HepG2 (cell line): ENCODE measurements around the gene IDNK. TPM values are rescaled to one million over a fixed set of nuclear protein-coding genes. Genes with fewer than 3 reads are reported as not detected.

ENCODE experiments used
- ATF1 ChIP-seq: IDR thresholded peaks from 2 replicates; pipeline ENCODE4 v1.6.1; 2016; ENCODE audit warnings: mild to moderate bottlenecking, control low read depth
- DMAP1 ChIP-seq: IDR thresholded peaks from 2 replicates; pipeline ENCODE4 v1.6.1; 2016
- JARID2 ChIP-seq: sonication (generic); formaldehyde crosslinking; IDR thresholded peaks from 2 replicates; pipeline ENCODE4 v1.8.1; 2023; ENCODE audit warnings: missing genetic modification reagents, inconsistent platforms; ENCODE audit not compliant: insufficient replicate concordance
- KLF12 ChIP-seq: sonication (generic); formaldehyde crosslinking; IDR thresholded peaks from 2 replicates; pipeline ENCODE4 v1.4.0; 2020; ENCODE audit warnings: missing genetic modification reagents, borderline replicate concordance
- POLR2A ChIP-seq, 2 experiments: IDR thresholded peaks; 2 replicates each; pipeline ENCODE4 v1.6.1; 2011; ENCODE audit warnings: low read depth in 2 of 2, low read length in 2 of 2, mild to moderate bottlenecking in 1 of 2, moderate library complexity in 1 of 2; ENCODE audit not compliant: insufficient read depth in 1 of 2
- SUZ12 ChIP-seq: fragments of 150-350 bp; IDR thresholded peaks from 2 replicates; pipeline ENCODE4 v1.6.1; 2014; ENCODE audit warnings: low read depth, low read length
- ZBTB38 ChIP-seq: sonication (generic); formaldehyde crosslinking; IDR thresholded peaks from 2 replicates; pipeline ENCODE4 v1.5.1; 2020; ENCODE audit warnings: mild to moderate bottlenecking, missing genetic modification reagents
- ZBTB7A ChIP-seq: sonication (generic); formaldehyde crosslinking; IDR thresholded peaks from 2 replicates; pipeline ENCODE4 v1.8.0; 2022; ENCODE audit warnings: mild to moderate bottlenecking, missing genetic modification reagents
- ZNF614 ChIP-seq: IDR thresholded peaks from 2 replicates; pipeline ENCODE4 v1.6.1; 2018; ENCODE audit warnings: missing biosample characterization, missing genetic modification reagents, inconsistent platforms, borderline replicate concordance
- polyA plus RNA-seq, 8 experiments: library from polyadenylated mRNA; depleted of rRNA in 3 of 8; stranded (reverse) in 7 of 8; unstranded in 1 of 8; fragments of >200 nt; fragmentation: Illumina TruSeq in 4 of 8; extraction: Trizol in 4 of 8; gene quantifications; 2 replicates each; pipeline versions ENCODE4 v1.2.1 to v1.2.3, GENCODE V29; 2011 to 2016; ENCODE audit warnings: low read depth in 4 of 8, missing spikeins in 1 of 8, mixed read lengths in 1 of 8; ENCODE audit not compliant: insufficient read depth in 1 of 8
- total RNA-seq, 5 experiments: library from RNA; depleted of rRNA; stranded (reverse); fragments of >200 nt; fragmentation: Illumina TruSeq; extraction: Trizol; gene quantifications; 2 replicates each; pipeline ENCODE4 v1.2.3, GENCODE V29; 2016; ENCODE audit warnings: low read depth in 1 of 5
- TF ChIP-seq, protein P1 (sequence below), 2 experiments: IDR thresholded peaks; 2 replicates each; pipeline ENCODE4 v1.6.1; 2011 to 2012; ENCODE audit warnings: low read length in 2 of 2, borderline replicate concordance in 1 of 2, low read depth in 1 of 2, mild to moderate bottlenecking in 1 of 2, moderate library complexity in 1 of 2
- TF ChIP-seq, protein P2 (sequence below): sonication (generic); formaldehyde crosslinking; IDR thresholded peaks from 2 replicates; pipeline ENCODE4 v1.4.0; 2020; ENCODE audit warnings: low read depth, mild to moderate bottlenecking, missing genetic modification reagents
- TF ChIP-seq, protein P3 (sequence below): sonication (generic); formaldehyde crosslinking; IDR thresholded peaks from 2 replicates; pipeline ENCODE4 v1.4.0; 2020; ENCODE audit warnings: missing genetic modification reagents, borderline replicate concordance
- TF ChIP-seq, protein P4 (sequence below): sonication (generic); formaldehyde crosslinking; conservative IDR thresholded peaks from 2 replicates; pipeline ENCODE4 v1.4.0; 2020; ENCODE audit warnings: missing genetic modification reagents
- TF ChIP-seq, protein P5 (sequence below): sonication (generic); formaldehyde crosslinking; conservative IDR thresholded peaks from 2 replicates; pipeline ENCODE4 v1.5.0; 2020; ENCODE audit warnings: missing genetic modification reagents
- TF ChIP-seq, protein P6 (sequence below): sonication (generic); formaldehyde crosslinking; IDR thresholded peaks from 2 replicates; pipeline ENCODE4 v1.9.0; 2021; ENCODE audit warnings: missing genetic modification reagents, mild to moderate bottlenecking, borderline replicate concordance
- TF ChIP-seq, protein P7 (sequence below): sonication (generic); formaldehyde crosslinking; IDR thresholded peaks from 2 replicates; pipeline ENCODE4 v1.4.0; 2020; ENCODE audit warnings: mild to moderate bottlenecking, missing genetic modification reagents

Gene IDNK
- total and polyA plus RNA-seq, 2 of the 13 experiments (the other 11 are each of a cell fraction or from before 2014, with no cell fraction given), result 3.1 to 4.8 TPM

DNA sequence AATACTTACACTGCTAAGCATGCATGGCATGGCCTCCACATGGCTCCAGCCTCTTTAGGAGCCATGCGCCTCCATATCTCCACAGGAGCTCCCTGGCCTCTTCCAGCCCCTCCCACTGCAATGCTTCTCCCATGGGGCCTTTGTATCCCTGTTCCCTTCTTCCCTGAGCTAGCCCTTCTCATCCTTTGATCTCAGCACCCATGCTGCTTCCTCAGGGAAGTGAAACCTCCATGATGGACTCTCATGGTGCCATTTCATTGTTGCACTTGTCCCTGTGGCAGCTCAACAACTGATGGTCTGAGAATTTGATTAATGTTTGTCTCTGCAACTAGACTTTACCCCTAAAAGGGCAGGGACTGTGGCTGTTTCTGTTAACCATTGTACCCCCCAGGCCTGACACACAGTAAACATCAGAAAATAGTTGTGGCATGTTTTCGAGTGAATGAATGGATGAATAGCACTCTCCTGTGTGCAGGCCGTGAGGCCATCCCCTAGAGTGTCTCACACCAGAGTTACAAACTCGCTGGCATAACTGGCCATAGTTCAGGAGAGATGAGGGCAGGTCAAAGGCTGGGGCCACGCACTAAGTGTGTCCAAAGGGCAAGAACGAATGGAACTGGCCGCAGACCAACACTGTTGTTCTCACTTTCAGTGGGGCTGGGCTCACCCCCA is 6.6 kb downstream of the IDNK start (continued):
- TF ChIP-seq, protein P1, sequence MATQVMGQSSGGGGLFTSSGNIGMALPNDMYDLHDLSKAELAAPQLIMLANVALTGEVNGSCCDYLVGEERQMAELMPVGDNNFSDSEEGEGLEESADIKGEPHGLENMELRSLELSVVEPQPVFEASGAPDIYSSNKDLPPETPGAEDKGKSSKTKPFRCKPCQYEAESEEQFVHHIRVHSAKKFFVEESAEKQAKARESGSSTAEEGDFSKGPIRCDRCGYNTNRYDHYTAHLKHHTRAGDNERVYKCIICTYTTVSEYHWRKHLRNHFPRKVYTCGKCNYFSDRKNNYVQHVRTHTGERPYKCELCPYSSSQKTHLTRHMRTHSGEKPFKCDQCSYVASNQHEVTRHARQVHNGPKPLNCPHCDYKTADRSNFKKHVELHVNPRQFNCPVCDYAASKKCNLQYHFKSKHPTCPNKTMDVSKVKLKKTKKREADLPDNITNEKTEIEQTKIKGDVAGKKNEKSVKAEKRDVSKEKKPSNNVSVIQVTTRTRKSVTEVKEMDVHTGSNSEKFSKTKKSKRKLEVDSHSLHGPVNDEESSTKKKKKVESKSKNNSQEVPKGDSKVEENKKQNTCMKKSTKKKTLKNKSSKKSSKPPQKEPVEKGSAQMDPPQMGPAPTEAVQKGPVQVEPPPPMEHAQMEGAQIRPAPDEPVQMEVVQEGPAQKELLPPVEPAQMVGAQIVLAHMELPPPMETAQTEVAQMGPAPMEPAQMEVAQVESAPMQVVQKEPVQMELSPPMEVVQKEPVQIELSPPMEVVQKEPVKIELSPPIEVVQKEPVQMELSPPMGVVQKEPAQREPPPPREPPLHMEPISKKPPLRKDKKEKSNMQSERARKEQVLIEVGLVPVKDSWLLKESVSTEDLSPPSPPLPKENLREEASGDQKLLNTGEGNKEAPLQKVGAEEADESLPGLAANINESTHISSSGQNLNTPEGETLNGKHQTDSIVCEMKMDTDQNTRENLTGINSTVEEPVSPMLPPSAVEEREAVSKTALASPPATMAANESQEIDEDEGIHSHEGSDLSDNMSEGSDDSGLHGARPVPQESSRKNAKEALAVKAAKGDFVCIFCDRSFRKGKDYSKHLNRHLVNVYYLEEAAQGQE (IDR thresholded peaks at IDR 0.05; ENCODE audit: borderline replicate concordance in 1 of 2, low read depth in 1 of 2, low read length in 2 of 2), result no peak
- TF ChIP-seq SUZ12, result no peak
- TF ChIP-seq, protein P2, sequence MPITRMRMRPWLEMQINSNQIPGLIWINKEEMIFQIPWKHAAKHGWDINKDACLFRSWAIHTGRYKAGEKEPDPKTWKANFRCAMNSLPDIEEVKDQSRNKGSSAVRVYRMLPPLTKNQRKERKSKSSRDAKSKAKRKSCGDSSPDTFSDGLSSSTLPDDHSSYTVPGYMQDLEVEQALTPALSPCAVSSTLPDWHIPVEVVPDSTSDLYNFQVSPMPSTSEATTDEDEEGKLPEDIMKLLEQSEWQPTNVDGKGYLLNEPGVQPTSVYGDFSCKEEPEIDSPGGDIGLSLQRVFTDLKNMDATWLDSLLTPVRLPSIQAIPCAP (CRISPR knock-in tag), result no peak
- TF ChIP-seq, protein P3, sequence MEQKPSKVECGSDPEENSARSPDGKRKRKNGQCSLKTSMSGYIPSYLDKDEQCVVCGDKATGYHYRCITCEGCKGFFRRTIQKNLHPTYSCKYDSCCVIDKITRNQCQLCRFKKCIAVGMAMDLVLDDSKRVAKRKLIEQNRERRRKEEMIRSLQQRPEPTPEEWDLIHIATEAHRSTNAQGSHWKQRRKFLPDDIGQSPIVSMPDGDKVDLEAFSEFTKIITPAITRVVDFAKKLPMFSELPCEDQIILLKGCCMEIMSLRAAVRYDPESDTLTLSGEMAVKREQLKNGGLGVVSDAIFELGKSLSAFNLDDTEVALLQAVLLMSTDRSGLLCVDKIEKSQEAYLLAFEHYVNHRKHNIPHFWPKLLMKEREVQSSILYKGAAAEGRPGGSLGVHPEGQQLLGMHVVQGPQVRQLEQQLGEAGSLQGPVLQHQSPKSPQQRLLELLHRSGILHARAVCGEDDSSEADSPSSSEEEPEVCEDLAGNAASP (CRISPR knock-in tag), result peak; percentile 74; the same call in 1 of the 2 replicates
- TF ChIP-seq, protein P4, sequence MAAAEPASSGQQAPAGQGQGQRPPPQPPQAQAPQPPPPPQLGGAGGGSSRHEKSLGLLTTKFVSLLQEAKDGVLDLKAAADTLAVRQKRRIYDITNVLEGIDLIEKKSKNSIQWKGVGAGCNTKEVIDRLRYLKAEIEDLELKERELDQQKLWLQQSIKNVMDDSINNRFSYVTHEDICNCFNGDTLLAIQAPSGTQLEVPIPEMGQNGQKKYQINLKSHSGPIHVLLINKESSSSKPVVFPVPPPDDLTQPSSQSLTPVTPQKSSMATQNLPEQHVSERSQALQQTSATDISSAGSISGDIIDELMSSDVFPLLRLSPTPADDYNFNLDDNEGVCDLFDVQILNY (CRISPR knock-in tag), result no peak
- peak in 1 of 2 experiments; percentile 10; a peak in 1 of 4 replicates for TF ChIP-seq POLR2A (IDR thresholded peaks at IDR 0.05; ENCODE audit: insufficient read depth in 1 of 2, low read depth in 2 of 2, low read length in 2 of 2)
- TF ChIP-seq, protein P5, sequence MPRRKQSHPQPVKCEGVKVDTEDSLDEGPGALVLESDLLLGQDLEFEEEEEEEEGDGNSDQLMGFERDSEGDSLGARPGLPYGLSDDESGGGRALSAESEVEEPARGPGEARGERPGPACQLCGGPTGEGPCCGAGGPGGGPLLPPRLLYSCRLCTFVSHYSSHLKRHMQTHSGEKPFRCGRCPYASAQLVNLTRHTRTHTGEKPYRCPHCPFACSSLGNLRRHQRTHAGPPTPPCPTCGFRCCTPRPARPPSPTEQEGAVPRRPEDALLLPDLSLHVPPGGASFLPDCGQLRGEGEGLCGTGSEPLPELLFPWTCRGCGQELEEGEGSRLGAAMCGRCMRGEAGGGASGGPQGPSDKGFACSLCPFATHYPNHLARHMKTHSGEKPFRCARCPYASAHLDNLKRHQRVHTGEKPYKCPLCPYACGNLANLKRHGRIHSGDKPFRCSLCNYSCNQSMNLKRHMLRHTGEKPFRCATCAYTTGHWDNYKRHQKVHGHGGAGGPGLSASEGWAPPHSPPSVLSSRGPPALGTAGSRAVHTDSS (CRISPR knock-in tag), result no peak
- TF ChIP-seq ZBTB38 (CRISPR knock-in tag), result 0 out of 2 replicates have a peak, but pooled peaks have one; percentile 61
- TF ChIP-seq, protein P6, sequence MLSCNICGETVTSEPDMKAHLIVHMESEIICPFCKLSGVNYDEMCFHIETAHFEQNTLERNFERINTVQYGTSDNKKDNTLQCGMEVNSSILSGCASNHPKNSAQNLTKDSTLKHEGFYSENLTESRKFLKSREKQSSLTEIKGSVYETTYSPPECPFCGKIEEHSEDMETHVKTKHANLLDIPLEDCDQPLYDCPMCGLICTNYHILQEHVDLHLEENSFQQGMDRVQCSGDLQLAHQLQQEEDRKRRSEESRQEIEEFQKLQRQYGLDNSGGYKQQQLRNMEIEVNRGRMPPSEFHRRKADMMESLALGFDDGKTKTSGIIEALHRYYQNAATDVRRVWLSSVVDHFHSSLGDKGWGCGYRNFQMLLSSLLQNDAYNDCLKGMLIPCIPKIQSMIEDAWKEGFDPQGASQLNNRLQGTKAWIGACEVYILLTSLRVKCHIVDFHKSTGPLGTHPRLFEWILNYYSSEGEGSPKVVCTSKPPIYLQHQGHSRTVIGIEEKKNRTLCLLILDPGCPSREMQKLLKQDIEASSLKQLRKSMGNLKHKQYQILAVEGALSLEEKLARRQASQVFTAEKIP, result no peak
- TF ChIP-seq JARID2, result no peak
- 0 out of 2 replicates have a peak, but pooled peaks have one; percentile 12 for TF ChIP-seq ATF1 (CRISPR knock-in tag)
- peak; percentile 62; the same call in 1 of the 2 replicates for TF ChIP-seq ZNF614 (CRISPR knock-in tag)
- peak; percentile 53; the same call in 1 of the 2 replicates for TF ChIP-seq DMAP1 (CRISPR knock-in tag)
- TF ChIP-seq ZBTB7A (CRISPR knock-in tag), result no peak
- TF ChIP-seq, protein P7, sequence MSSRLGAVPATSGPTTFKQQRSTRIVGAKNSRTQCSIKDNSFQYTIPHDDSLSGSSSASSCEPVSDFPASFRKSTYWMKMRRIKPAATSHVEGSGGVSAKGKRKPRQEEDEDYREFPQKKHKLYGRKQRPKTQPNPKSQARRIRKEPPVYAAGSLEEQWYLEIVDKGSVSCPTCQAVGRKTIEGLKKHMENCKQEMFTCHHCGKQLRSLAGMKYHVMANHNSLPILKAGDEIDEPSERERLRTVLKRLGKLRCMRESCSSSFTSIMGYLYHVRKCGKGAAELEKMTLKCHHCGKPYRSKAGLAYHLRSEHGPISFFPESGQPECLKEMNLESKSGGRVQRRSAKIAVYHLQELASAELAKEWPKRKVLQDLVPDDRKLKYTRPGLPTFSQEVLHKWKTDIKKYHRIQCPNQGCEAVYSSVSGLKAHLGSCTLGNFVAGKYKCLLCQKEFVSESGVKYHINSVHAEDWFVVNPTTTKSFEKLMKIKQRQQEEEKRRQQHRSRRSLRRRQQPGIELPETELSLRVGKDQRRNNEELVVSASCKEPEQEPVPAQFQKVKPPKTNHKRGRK (CRISPR knock-in tag), result no peak
- 0 out of 2 replicates have a peak, but pooled peaks have one; percentile 29 for TF ChIP-seq KLF12
